Neuron (in vitro differentiated cells): ENCODE data around the gene RGS11.
A peak's percentile ranks its signal among the peaks of the same experiment; 100 is the strongest.

Experiments used
- H2AFZ ChIP-seq: one replicate; pipeline ENCODE4 v1.6.1; 2013; ENCODE audit warnings: low read depth, mild to moderate bottlenecking, inconsistent platforms, low read length, moderate library complexity
- H3K27me3 ChIP-seq: one replicate; pipeline ENCODE4 v1.6.1; 2013; ENCODE audit warnings: low read length; ENCODE audit not compliant: insufficient read depth
- H3K36me3 ChIP-seq: one replicate; pipeline ENCODE4 v1.6.1; 2013; ENCODE audit warnings: low read length; ENCODE audit not compliant: insufficient read depth
- H3K4me1 ChIP-seq: one replicate; pipeline ENCODE4 v1.6.1; 2013; ENCODE audit warnings: low read length; ENCODE audit not compliant: insufficient read depth
- H3K4me3 ChIP-seq: 2 replicates; pipeline ENCODE4 v1.5.1; 2013; ENCODE audit warnings: mild to moderate bottlenecking, low read length, moderate library complexity
- H3K9me3 ChIP-seq: one replicate; pipeline ENCODE4 v1.6.1; 2013; ENCODE audit warnings: low read length

The RGS11 gene

DNA sequence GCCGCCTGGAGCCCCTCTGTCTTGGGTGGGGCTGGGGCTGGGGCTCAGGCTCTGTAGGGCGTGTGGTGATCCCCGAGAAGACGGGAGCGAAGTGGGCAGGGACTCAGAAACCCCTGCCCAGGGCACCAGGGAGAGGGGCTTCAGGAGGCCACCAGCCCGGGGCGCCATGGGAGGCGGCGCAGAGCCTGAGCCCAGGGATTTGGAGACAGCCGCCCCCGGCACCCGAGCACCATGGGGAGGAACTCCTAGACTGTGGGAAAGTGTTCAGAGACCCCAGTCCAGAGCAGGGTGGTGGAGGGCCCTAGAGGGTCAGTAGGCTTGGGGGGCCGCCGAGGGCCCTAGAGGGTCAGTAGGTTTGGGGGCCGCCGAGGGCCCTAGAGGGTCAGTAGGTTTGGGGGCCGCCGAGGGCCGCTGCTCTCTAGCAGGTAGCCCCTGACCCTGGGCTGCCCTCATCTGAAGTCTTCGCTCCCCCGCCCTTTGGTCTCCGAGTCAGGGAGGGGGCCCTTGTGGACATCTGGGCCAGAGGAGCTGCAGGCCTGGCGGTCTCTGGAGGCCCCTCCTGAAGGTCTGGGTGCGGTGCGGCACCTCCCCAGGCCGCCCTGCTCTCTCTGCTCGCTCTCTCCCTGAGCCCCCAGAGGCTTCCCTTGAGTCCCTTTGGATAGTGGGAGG, 5.4 kb upstream of the RGS11 start:
- peaks cover 34% of the 10 kb centered on the region for H3K27me3 ChIP-seq
- H3K36me3 ChIP-seq, result no peaks in the 10 kb centered on the region
- H3K9me3 ChIP-seq, result peaks cover 6% of the 10 kb centered on the region
- no peak overlapping the region for H2AFZ ChIP-seq
- H3K4me3 ChIP-seq, result peak overlapping the region; percentile 47
- H3K4me1 ChIP-seq, result peaks cover 4% of the 10 kb centered on the region

DNA sequence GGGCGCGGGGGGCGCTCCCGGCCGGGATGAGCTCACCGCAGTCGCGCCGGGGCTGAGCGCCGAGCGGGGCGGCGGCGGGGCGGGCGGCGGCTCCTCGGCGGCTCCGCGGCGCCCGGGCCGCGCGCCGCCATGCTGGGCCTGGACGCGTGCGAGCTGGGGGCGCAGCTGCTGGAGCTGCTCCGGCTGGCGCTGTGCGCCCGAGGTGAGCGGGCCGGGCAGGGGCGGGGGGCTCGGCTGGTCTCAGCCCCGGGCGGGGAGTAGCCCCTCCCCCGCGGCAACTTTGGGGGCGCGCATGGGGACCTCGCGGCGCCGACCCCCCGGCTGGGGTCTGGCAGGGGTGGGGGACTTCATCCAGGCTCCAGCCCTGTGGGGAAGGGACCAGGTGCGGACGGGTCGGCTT, 4.8 kb upstream of the RGS11 start, which contains the start of gene ARHGDIG:
TSS of gene ARHGDIG (plus strand) at position 40 of the 400 bp plus-strand sequence. CDS start at position 130, 90 bp downstream.
- Histone ChIP-seq H2AFZ (no peak within 1 kb of the TSS), H3K27me3 (peaks cover 37% of the 10 kb centered on the region), H3K36me3 (no peaks in the 10 kb centered on the region), H3K9me3 (peaks cover 6% of the 10 kb centered on the region), H3K4me1 (peaks cover 4% of the 10 kb centered on the region), H3K4me3 (peak within 1 kb of the TSS; percentile 47)

DNA sequence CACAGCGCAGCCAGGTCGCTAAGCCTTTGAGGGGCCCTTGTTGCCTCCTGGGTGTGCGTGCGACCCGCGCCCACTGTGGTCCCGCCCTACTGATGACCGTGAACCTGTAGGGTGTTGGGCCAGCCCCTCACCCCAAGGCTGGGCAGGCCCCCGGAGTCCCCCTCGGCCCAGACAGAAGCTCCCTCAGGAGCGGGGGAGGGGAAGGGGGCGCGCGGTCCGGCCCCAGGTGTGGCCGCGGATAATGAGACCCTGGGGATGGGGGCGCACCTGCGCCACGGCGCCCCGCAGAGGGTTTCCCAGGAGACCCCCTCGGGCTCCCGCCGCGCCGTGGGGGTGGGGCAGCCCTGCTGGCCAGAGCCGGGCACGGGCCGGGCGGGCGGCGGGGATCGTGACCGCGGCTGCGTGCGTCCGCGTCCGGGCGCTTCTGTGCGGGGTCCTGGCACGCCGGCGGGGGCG, 4.3 kb upstream of the RGS11 start:
- H2AFZ ChIP-seq, result no peak overlapping the region
- peak overlapping the region; percentile 25 for H3K4me3 ChIP-seq
- H3K36me3 ChIP-seq, result no peaks in the 10 kb centered on the region
- peaks cover 40% of the 10 kb centered on the region for H3K27me3 ChIP-seq
- H3K4me1 ChIP-seq, result peaks cover 7% of the 10 kb centered on the region
- peaks cover 3% of the 10 kb centered on the region for H3K9me3 ChIP-seq

DNA sequence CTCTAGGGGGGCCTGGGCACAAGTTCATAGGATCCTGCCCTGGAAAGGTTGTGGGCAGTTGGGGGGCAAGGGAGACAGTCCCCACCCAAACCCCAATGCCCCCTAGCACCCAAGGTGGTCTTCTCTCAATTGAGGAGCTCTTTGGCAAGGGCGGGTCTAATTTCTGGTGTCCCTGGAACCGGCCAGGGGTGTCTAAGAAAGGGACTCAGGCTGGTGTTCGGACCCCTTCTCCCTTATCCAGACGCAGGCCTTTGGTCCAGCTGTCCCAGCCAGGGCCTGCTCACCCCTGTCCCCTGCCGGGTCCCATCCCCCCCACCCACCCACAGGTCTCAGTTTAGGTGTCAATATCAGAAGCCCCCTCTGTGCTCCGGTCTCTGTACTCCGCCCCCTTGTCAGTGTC, 3.8 kb upstream of the RGS11 start:
- Histone ChIP-seq H3K27me3 (peaks cover 44% of the 10 kb centered on the region), H3K4me1 (peaks cover 8% of the 10 kb centered on the region), H3K36me3 (no peaks in the 10 kb centered on the region), H2AFZ (no peak overlapping the region), H3K9me3 (peaks cover 1% of the 10 kb centered on the region), H3K4me3 (no peak overlapping the region)

DNA sequence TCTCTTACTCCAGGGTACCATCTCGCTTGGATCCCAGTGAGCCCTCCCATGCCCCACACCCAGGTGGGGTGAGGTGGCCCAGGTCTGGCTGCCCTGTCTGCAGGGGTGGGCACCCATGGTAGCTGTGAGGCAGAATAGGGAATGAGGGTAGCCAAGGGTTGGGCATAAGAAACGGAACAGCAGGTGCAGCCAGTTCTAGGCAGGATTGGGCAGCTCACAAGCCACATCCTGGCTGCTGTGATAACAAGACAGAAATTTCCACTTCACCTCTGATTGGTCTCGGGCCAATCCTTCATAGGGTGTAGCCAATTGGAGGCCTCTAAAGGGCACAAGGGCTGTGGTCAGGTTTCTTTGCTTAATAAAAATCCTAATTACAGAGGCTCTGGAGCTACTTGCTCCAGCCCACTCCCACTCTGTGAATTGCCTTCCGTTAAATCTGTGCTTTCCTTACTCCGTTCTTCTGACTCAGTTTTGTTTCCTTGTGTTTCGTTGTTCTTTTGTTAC, 3.2 kb upstream of the RGS11 start:
- Histone ChIP-seq H3K4me3 (no peak overlapping the region), H3K36me3 (no peaks in the 10 kb centered on the region), H3K9me3 (no peaks in the 10 kb centered on the region), H3K4me1 (peaks cover 8% of the 10 kb centered on the region), H3K27me3 (peaks cover 50% of the 10 kb centered on the region), H2AFZ (no peak overlapping the region)

DNA sequence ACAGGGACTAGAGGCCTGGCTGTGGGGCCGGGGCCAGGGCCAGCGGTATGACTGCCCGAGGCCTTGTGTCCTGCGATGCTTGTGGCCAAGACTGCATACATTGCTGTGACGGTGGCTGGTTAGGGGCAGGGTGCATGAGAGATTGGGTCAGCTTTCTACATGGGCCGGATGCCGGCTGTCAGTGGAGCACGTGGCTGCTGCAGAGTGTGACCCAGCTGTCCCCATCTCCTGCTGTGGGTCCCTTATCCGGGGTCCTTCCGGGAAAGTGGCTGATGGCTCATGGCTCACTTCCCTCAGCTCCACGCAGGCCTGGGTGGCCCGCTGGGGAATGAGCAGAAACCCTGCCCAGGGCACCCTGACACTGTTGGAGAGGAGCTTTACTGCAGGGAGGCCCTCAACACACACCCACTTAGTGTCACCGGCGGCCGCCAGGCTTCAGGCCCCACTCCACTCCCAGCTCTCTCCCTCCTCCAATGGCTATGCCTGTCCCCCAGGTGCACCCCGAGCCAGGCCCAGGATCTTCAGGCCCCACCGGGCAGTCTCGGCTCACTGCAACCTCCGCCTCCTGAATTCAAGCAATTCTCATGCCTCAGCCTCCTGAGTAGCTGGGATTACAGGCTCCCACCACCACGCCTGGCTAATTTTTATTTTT, 808 bp upstream of the RGS11 start:
- H3K27me3 ChIP-seq, result peaks cover 46% of the 10 kb centered on the region
- no peak overlapping the region for H2AFZ ChIP-seq
- H3K9me3 ChIP-seq, result no peaks in the 10 kb centered on the region
- H3K4me3 ChIP-seq, result peak overlapping the region; percentile 13
- no peaks in the 10 kb centered on the region for H3K36me3 ChIP-seq
- H3K4me1 ChIP-seq, result peaks cover 8% of the 10 kb centered on the region

DNA sequence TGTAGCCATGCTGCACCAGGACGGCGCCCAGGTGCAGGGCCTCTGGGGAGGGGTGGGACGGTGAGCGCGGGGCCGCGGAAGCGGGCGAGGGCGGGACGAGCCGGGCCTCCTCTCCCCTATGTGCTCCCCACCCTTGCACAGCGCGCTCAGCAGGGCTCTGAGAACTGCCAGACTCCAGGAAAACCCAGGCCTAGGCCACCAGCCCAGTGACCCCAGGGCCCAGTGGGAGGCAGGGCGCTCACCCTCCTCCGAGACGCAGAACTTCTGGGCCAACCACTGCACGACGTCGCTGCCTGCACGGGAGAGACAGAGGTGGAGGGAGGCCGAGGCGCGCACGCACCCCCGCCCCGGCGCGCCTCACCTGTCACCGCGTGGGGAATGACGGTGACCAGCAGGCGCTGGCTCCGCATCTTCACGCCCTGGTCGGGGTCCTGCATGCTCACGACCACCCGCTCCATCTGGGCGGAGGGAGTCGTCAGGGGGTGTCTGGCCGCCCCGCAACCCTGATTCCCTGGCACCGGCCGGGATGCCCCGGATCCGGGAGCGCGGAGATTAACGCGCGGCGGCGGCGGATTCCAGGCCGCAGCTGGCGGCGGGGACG, 603 bp downstream of the RGS11 start:
- Histone ChIP-seq H3K4me1 (peaks cover 4% of the 10 kb centered on the region), H3K9me3 (no peaks in the 10 kb centered on the region), H3K36me3 (no peaks in the 10 kb centered on the region), H2AFZ (no peak overlapping the region), H3K27me3 (peaks cover 36% of the 10 kb centered on the region), H3K4me3 (peak overlapping the region; percentile 37)

DNA sequence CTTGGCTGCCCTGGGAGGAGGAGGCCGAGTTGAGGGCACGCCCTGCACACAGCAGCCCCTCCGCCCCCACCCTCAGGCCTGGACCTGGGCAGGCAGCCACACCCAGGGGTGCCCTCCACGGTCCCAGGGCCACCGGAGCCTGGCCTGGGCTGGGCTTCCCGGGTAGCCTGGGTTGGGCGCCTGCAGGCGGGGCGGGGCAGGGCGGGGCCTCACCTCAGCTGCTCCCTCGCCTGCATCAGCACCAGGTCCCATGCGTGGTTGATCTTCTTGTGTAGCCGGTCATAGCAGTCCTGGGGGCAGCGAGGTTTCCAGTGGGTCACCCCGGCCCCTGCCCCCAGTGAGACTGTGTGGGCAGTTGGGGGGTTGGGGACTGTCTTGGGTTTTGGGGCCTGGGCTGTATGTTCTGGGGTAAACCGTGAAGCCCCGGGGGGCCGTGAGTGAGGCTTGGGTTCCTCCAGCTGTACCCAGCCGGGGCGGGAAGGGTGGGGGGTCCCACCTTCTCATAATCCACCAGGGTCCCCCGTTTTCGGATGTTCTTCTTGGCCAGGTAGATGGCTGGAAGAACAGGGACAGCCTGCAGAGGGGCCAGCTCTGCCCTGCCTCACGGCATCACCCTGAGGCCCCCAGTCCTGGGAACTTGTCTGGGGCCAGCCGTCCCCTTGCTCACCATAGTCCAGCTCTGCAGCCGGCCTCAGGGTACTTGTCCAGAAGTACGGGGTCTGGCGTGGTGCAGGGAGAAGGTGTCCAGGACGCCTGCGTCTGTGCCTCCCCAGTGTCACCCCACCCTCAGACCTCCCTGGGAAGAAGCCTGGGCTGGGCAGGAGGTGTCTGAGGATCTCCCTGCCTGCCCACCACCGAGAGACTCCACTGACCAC, 2.0 kb downstream of the RGS11 start:
- Histone ChIP-seq H2AFZ (no peak overlapping the region), H3K4me1 (peaks cover 4% of the 10 kb centered on the region), H3K36me3 (no peaks in the 10 kb centered on the region), H3K27me3 (peaks cover 26% of the 10 kb centered on the region), H3K4me3 (no peak overlapping the region), H3K9me3 (no peaks in the 10 kb centered on the region)

DNA sequence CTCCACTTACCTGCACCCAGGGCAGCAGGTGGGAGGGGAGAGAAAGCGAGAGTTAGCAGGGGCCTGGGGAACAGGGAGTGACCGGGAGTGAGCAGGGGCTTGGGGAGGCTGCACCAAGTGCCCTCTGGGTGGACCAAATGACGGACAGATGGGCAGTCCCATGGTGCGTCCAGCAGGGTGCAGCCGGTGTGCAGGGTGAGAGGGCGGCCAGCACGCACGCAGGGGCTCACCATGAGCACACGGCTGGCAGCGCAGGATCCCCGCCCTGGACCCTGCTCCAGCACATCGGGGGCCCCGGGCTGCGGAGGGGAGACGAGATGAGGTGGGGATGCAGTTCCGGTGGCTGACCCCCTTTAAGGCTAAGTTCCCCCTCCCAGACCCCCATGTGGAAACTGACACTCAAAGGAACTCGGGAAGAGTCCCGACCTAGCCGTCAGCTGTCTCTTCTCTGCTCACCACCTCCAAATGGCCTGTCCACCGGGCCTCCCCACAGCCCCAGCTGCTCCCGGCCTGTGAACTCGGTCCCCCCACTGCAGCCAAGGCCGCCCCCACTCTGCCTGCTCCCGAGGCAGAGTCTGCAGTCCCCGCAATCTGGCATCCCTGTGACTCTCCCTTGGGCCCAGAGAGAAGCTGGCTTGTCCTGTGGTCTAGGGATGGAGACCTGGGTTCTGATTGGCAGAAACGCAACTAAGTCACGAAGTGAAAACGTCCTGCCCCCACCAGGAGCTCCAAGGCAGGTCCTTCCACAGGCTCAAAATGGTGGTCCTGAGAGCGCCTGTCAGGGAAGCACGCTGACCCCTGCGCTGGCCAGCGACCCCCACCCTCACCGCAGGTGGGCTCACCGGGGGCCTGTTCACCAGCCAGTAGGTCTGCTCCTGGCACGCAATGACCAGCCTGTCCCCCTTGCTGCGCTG, 2.9 kb downstream of the RGS11 start:
- H3K36me3 ChIP-seq, result no peaks in the 10 kb centered on the region
- H3K4me1 ChIP-seq, result peaks cover 4% of the 10 kb centered on the region
- H2AFZ ChIP-seq, result no peak overlapping the region
- no peak overlapping the region for H3K4me3 ChIP-seq
- peaks cover 21% of the 10 kb centered on the region for H3K27me3 ChIP-seq
- H3K9me3 ChIP-seq, result no peaks in the 10 kb centered on the region

DNA sequence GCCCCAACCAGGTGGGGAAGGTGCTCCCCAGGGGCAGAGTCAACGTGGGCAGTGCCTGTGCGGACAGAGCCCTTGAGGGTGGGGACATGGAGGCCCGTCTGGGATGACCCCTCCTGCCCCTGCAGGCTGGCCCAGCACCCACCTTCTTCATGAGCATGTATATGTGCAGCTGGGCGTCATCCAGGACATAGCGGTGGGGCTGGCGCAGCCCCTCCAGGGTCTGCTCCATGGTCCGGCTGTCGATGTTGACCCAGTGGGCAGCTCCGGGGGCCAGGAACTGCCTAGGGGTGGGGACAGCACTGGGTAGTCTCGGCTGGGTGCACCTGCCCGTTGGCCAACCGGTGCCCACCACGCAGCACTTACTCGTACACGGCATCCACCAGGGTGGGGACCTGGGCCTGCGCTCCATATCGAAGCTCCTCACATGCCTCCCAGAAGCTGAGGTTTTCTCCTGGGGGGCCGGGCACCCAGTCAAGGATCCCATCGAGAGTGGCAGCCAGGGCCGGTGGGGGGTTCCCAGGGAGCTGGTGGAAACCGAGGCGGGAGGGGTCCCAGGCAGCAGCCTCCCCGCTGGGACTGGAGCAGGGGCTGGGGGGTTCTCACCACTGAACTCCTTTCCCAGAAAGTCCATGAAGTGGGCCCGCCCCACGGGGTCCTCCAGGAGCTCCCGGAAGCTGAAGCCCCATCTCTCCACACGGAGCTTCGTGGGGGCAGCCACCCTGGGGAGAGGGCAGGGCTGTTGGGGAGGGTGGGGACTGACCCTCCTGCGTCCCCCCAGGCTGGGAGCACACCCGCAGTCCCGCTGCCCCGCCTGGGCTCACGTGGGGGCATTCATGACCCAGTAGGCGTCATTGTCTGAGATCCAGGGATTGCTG, 5.1 kb downstream of the RGS11 start:
- H3K27me3 ChIP-seq, result peaks cover 13% of the 10 kb centered on the region
- H3K36me3 ChIP-seq, result peaks cover 2% of the 10 kb centered on the region
- H3K4me1 ChIP-seq, result peaks cover 4% of the 10 kb centered on the region
- no peak overlapping the region for H2AFZ ChIP-seq
- no peaks in the 10 kb centered on the region for H3K9me3 ChIP-seq
- no peak overlapping the region for H3K4me3 ChIP-seq

DNA sequence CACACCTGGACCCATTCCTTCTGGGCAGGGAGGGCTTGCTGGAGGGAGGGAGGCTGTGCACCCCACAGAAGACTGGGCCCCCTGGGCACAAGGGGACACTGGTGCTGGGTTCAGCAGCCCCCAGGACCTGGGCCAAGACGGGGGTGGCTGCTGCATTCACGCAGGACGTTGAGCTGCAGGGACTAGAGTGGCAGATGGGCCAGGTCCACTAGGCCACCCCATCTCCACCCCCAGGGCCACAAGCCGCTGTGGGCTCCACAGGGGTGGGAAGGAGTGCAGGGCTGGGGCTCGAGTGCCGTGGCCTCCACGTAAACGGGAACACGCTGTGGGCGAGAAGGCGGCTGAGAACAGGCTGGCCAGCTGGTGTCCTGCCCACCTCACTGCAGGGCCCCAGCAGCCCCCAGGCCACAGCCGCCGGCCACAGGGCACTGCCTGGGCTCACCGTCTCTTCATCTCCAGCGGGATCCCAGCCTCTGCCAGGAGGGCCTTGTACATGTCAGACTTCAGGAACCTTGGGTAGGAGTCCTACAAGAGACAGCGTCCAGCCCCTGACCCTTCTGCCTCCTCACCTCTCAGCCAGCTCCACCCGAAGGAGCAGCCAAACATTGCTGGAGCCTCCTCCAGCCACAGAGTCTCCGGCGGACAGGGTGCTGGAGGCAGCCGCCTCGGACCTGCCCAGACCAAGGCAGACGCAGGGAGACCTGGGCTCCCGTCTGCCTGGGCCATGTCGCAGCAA, 6.5 kb downstream of the RGS11 start:
- Histone ChIP-seq H3K4me1 (no peaks in the 10 kb centered on the region), H3K27me3 (peaks cover 3% of the 10 kb centered on the region), H3K36me3 (peaks cover 15% of the 10 kb centered on the region), H3K4me3 (no peak overlapping the region), H2AFZ (no peak overlapping the region), H3K9me3 (no peaks in the 10 kb centered on the region)
